ENCODE data around the gene TMEFF1.
A peak's percentile ranks its signal among the peaks of the same experiment; 100 is the strongest.
"Not testable (repeated sequence)": the region's sequence is repeated elsewhere in the genome, so short reads cannot be mapped to it uniquely, and the experiment has no call there.

Gene TMEFF1

GRCh38 chr9:100499460-100499859 is 26.5 kb downstream of the TMEFF1 start:
- no peaks in the 10 kb centered on the region for H3K36me3 ChIP-seq (ENCODE audit: control insufficient read depth, low read length)
- no peak for TF ChIP-seq EZH2phosphoT487 (IDR thresholded peaks at IDR 0.05; ENCODE audit: borderline replicate concordance, low read length)
- no peak for TF ChIP-seq CTCF (IDR thresholded peaks at IDR 0.05; ENCODE audit: low read depth, low read length, poor library complexity, severe bottlenecking)
- H3K9me2 ChIP-seq (replicated peaks; ENCODE audit: control insufficient read depth, low read length), result no peaks in the 10 kb centered on the region
- no peaks in the 10 kb centered on the region for H3K4me1 ChIP-seq (ENCODE audit: control insufficient read depth, low read length)
- no peaks in the 10 kb centered on the region for H3K79me2 ChIP-seq (ENCODE audit: control insufficient read depth, low read length)
- no peaks in the 10 kb centered on the region; the same call in 1 of the 2 replicates for H4K20me1 ChIP-seq (ENCODE audit: control insufficient read depth, insufficient read depth, low read depth, low read length)
- no peak overlapping the region for H3K4me3 ChIP-seq (ENCODE audit: low read length)
- no peaks in the 10 kb centered on the region for H3F3A ChIP-seq (ENCODE audit: control insufficient read depth, insufficient read depth)
- no peak overlapping the region for H3K27ac ChIP-seq (ENCODE audit: low read depth, low read length)
- H3K9me3 ChIP-seq (ENCODE audit: control insufficient read depth, insufficient read depth, low read length), result no peaks in the 10 kb centered on the region
- H3K27me3 ChIP-seq (ENCODE audit: control insufficient read depth, low read length), result peaks cover 10% of the 10 kb centered on the region
- no peak overlapping the region for H3K4me2 ChIP-seq (ENCODE audit: low read length)

GRCh38 chr9:100499866-100500265 is 26.9 kb downstream of the TMEFF1 start:
- Histone ChIP-seq H3K79me2 (ENCODE audit: control insufficient read depth, low read length) (no peaks in the 10 kb centered on the region), H4K20me1 (ENCODE audit: control insufficient read depth, insufficient read depth, low read depth, low read length) (no peaks in the 10 kb centered on the region; the same call in 1 of the 2 replicates), H3K36me3 (ENCODE audit: control insufficient read depth, low read length) (no peaks in the 10 kb centered on the region), H3K27ac (ENCODE audit: low read depth, low read length) (no peak overlapping the region), H3F3A (ENCODE audit: control insufficient read depth, insufficient read depth) (no peaks in the 10 kb centered on the region), H3K27me3 (ENCODE audit: control insufficient read depth, low read length) (peaks cover 10% of the 10 kb centered on the region), H3K4me3 (ENCODE audit: low read length) (no peak overlapping the region), H3K9me2 (replicated peaks; ENCODE audit: control insufficient read depth, low read length) (no peaks in the 10 kb centered on the region), H3K4me2 (ENCODE audit: low read length) (no peak overlapping the region), H3K4me1 (ENCODE audit: control insufficient read depth, low read length) (no peaks in the 10 kb centered on the region), H3K9me3 (ENCODE audit: control insufficient read depth, insufficient read depth, low read length) (no peaks in the 10 kb centered on the region)
- TF ChIP-seq CTCF (IDR thresholded peaks at IDR 0.05; ENCODE audit: low read depth, low read length, poor library complexity, severe bottlenecking) (no peak), EZH2phosphoT487 (IDR thresholded peaks at IDR 0.05; ENCODE audit: borderline replicate concordance, low read length) (no peak)

GRCh38 chr9:100505564-100506159 is 32.7 kb downstream of the TMEFF1 start:
- Histone ChIP-seq H4K20me1 (ENCODE audit: control insufficient read depth, insufficient read depth, low read depth, low read length) (no peaks in the 10 kb centered on the region), H3K4me2 (ENCODE audit: low read length) (no peak overlapping the region), H3K27ac (ENCODE audit: low read depth, low read length) (no peak overlapping the region), H3K79me2 (ENCODE audit: control insufficient read depth, low read length) (no peaks in the 10 kb centered on the region), H3K36me3 (ENCODE audit: control insufficient read depth, low read length) (no peaks in the 10 kb centered on the region), H3F3A (ENCODE audit: control insufficient read depth, insufficient read depth) (no peaks in the 10 kb centered on the region; the same call in 1 of the 2 replicates), H3K9me2 (replicated peaks; ENCODE audit: control insufficient read depth, low read length) (no peaks in the 10 kb centered on the region), H3K4me1 (ENCODE audit: control insufficient read depth, low read length) (peaks cover 14% of the 10 kb centered on the region), H3K27me3 (ENCODE audit: control insufficient read depth, low read length) (no peaks in the 10 kb centered on the region), H3K9me3 (ENCODE audit: control insufficient read depth, insufficient read depth, low read length) (no peaks in the 10 kb centered on the region), H3K4me3 (ENCODE audit: low read length) (no peak overlapping the region)
- TF ChIP-seq EZH2phosphoT487 (IDR thresholded peaks at IDR 0.05; ENCODE audit: borderline replicate concordance, low read length) (no peak), CTCF (IDR thresholded peaks at IDR 0.05; ENCODE audit: low read depth, low read length, poor library complexity, severe bottlenecking) (peak; percentile 95)

GRCh38 chr9:100507350-100507749 is 34.4 kb downstream of the TMEFF1 start:
- Histone ChIP-seq H3K4me3 (ENCODE audit: low read length) (0 out of 2 replicates have a peak overlapping the region, but pooled peaks have one; percentile 4), H3K4me2 (ENCODE audit: low read length) (peak overlapping the region; percentile 51), H3K4me1 (ENCODE audit: control insufficient read depth, low read length) (peaks cover 14% of the 10 kb centered on the region)
- H4K20me1 ChIP-seq (ENCODE audit: control insufficient read depth, insufficient read depth, low read depth, low read length); H3K36me3 ChIP-seq (ENCODE audit: control insufficient read depth, low read length); H3K27ac ChIP-seq (ENCODE audit: low read depth, low read length); H3K27me3 ChIP-seq (ENCODE audit: control insufficient read depth, low read length); H3K9me3 ChIP-seq (ENCODE audit: control insufficient read depth, insufficient read depth, low read length); H3K79me2 ChIP-seq (ENCODE audit: control insufficient read depth, low read length); H3F3A ChIP-seq (ENCODE audit: control insufficient read depth, insufficient read depth); H3K9me2 ChIP-seq (replicated peaks; ENCODE audit: control insufficient read depth, low read length): not testable (repeated sequence)
